ENCODE measurements around the gene FAM110A. TPM values are rescaled to one million over a fixed set of nuclear protein-coding genes. Genes with fewer than 3 reads are reported as not detected.
"Not testable (repeated sequence)": the region's sequence is repeated elsewhere in the genome, so short reads cannot be mapped to it uniquely, and the experiment has no call there.

The FAM110A gene
- 10 to 100 TPM; 27.6 to 30.2 TPM for total RNA-seq

- Mint-ChIP-seq H3K27ac (peak within 1 kb of the TSS; percentile 83), H3K36me3 (ENCODE audit: low read depth) (peaks cover 16% of the 10 kb centered on the region), H3K4me3 (peak within 1 kb of the TSS; percentile 92), H3K4me1 (peaks cover 41% of the 10 kb centered on the region), H3K9me3 (peaks cover 4% of the 10 kb centered on the region), H3K27me3 (no peaks in the 10 kb centered on the region)
- DNase-seq = peak; percentile 97
- ChIA-PET POLR2A (interaction anchor here (1.2 kb wide), 1 partner anchor 11 kb away, joined by 3 read pairs; no protein-coding TSS in a partner anchor), CTCF (interaction anchor here (0.7 to 1.9 kb wide), 10 partner anchors 9 to 377 kb away, joined by 3 to 7 read pairs (median 4); no protein-coding TSS in a partner anchor)
Measured at GRCh38 chr20:833450-834150, at the start of gene FAM110A. TSS of gene FAM110A (plus strand) at chr20:833715. CDS start at chr20:844805, 11,090 bp downstream.

DNA sequence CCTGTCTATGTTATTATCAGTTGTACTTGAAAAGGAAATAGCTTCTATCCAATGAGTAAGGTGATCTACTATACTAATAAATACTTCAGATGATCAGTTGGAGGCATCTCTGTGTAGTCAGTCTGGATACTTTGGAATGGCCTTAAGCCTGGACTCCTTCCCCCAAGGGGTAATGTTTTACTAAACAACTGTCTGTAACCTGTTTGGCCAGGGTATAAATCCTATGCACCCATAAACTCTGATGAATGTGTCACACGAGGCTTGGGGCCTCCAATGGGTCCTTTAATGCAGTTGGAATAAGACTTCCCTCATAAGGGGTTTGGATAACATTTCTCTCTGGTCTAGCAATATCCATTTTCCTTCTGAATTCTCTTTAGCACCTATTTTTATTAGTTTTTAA, 45.7 kb upstream of the FAM110A start:
- H3K9me3 Mint-ChIP-seq = peaks cover 20% of the 10 kb centered on the region
- H3K4me1 Mint-ChIP-seq = no peaks in the 10 kb centered on the region
- no peak overlapping the region for H3K27ac Mint-ChIP-seq
- CTCF ChIA-PET = no interaction called here
- peaks cover 14% of the 10 kb centered on the region for H3K27me3 Mint-ChIP-seq
- H3K4me3 Mint-ChIP-seq = no peak overlapping the region
- POLR2A ChIA-PET = no interaction called here
- no peaks in the 10 kb centered on the region for H3K36me3 Mint-ChIP-seq (ENCODE audit: low read depth)
- no peak for DNase-seq

DNA sequence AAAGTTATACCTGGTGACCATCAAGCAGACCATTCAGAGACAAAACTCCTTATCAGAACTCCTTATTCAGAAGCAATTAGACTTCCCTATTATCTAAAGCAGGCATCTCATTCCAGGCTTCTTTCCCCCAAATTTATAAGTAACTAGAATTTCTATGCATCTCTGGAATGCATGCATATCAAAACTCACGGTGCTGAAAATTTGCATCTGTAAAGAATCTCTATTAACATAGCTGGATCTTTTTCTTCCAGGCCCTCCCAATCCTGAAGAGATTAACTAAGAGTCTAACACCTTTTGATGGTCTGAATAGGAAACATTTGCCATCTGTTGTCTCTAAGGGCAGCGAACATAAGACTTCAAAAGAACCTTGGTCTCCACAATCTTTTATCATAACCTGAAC, 42.5 kb upstream of the FAM110A start:
- peaks cover 7% of the 10 kb centered on the region for H3K9me3 Mint-ChIP-seq
- ChIA-PET CTCF (no interaction called here), POLR2A (no interaction called here)
- no peak for DNase-seq
- H3K4me1 Mint-ChIP-seq = no peaks in the 10 kb centered on the region
- H3K27me3 Mint-ChIP-seq = peaks cover 11% of the 10 kb centered on the region
- H3K4me3 Mint-ChIP-seq = no peak overlapping the region
- no peak overlapping the region for H3K27ac Mint-ChIP-seq
- no peaks in the 10 kb centered on the region for H3K36me3 Mint-ChIP-seq (ENCODE audit: low read depth)

- no peak overlapping the region for H3K27ac Mint-ChIP-seq
- CTCF ChIA-PET = no interaction called here
- no peak overlapping the region for H3K4me3 Mint-ChIP-seq
- no peaks in the 10 kb centered on the region for H3K36me3 Mint-ChIP-seq (ENCODE audit: low read depth)
- H3K4me1 Mint-ChIP-seq = no peaks in the 10 kb centered on the region
- POLR2A ChIA-PET = no interaction called here
- H3K9me3 Mint-ChIP-seq = peaks cover 7% of the 10 kb centered on the region
- no peak for DNase-seq
- peaks cover 14% of the 10 kb centered on the region for H3K27me3 Mint-ChIP-seq
Measured at GRCh38 chr20:792248-792647, 41.3 kb upstream of the FAM110A start.

DNA sequence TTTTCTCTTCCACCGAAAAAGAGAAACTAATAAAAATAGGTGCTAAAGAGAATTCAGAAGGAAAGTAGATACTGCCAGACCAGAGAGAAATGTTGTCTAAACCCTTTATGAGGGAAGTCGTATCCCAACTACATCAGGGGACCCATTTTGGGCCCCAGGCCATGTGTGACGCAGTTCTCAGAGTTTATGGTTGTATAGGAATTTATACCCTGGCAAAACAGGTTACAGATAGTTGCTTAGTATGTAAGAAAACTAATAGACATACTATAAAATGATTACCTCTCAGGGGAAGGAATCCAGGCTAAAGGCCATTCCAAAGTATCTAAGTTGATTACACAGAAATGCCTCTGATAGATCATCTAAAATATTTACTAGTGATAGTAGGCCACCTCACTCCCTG, 36.6 kb upstream of the FAM110A start:
- Mint-ChIP-seq H3K36me3 (ENCODE audit: low read depth) (no peaks in the 10 kb centered on the region), H3K27ac (no peak overlapping the region), H3K9me3 (peaks cover 4% of the 10 kb centered on the region), H3K4me3 (no peak overlapping the region), H3K4me1 (no peaks in the 10 kb centered on the region), H3K27me3 (peaks cover 7% of the 10 kb centered on the region)
- DNase-seq = no peak
- ChIA-PET CTCF (interaction anchor here (1.6 kb wide), 1 partner anchor 8 kb away, joined by 3 read pairs; no protein-coding TSS in a partner anchor), POLR2A (interaction anchor here (0.7 kb wide), 1 partner anchor 114 kb away, joined by 4 read pairs; no protein-coding TSS in a partner anchor)

DNA sequence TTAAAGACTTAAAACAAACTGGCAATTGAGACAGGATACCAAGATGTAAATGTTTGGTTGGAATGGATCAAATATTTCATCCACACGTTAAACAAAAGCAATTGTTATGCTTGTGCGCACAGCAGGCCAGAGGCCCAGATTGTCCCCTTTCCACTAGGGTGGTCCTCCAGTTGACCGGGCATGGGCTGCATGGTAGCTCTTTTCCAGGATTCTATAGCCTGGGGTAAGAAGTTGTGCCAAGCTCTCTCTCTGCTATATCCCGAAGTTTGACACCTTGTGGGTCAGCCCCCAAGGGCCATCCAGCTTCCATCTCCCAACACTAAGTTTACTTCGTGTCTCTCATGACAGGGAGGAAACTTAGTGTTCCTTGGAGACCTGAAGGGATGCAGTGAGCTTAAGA, 34.8 kb upstream of the FAM110A start:
- peaks cover 11% of the 10 kb centered on the region for H3K27me3 Mint-ChIP-seq
- H3K4me1 Mint-ChIP-seq; H3K4me3 Mint-ChIP-seq; DNase-seq; H3K9me3 Mint-ChIP-seq; H3K27ac Mint-ChIP-seq; H3K36me3 Mint-ChIP-seq (ENCODE audit: low read depth); POLR2A ChIA-PET: not testable (repeated sequence)
- CTCF ChIA-PET = interaction anchor here (0.7 kb wide), 2 partner anchors 27 to 1516 kb away, joined by 3 to 4 read pairs; no protein-coding TSS in a partner anchor

GRCh38 chr20:800026-800425, 33.5 kb upstream of the FAM110A start:
- H3K9me3 Mint-ChIP-seq; H3K4me3 Mint-ChIP-seq; DNase-seq; H3K36me3 Mint-ChIP-seq (ENCODE audit: low read depth); POLR2A ChIA-PET; H3K27ac Mint-ChIP-seq; H3K4me1 Mint-ChIP-seq; CTCF ChIA-PET: not testable (repeated sequence)
- peaks cover 11% of the 10 kb centered on the region for H3K27me3 Mint-ChIP-seq

DNA sequence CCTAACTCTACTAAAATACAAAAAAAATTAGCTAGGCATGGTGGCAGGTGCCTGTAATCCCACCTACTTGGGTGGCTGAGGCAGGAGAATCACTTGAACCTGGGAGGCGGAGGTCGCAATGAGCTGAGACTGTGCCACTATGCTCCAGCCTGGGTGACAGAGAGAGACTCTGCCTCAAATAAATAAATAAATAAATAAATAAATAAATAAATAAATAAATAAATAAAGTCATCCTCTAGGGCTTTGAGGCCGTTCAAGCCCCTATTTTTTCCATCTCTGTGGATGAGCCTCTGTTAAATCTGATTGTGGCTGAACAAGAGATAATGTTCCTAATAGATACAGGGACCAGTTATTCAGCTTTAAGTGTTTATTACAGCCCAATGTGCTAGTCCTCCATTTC, 31.8 kb upstream of the FAM110A start:
- H3K9me3 Mint-ChIP-seq = peaks cover 11% of the 10 kb centered on the region
- DNase-seq = no peak
- POLR2A ChIA-PET = no interaction called here
- no peak overlapping the region for H3K4me3 Mint-ChIP-seq
- peaks cover 10% of the 10 kb centered on the region for H3K27me3 Mint-ChIP-seq
- peaks cover 2% of the 10 kb centered on the region for H3K36me3 Mint-ChIP-seq (ENCODE audit: low read depth)
- no peaks in the 10 kb centered on the region for H3K4me1 Mint-ChIP-seq
- CTCF ChIA-PET = no interaction called here
- no peak overlapping the region for H3K27ac Mint-ChIP-seq

DNA sequence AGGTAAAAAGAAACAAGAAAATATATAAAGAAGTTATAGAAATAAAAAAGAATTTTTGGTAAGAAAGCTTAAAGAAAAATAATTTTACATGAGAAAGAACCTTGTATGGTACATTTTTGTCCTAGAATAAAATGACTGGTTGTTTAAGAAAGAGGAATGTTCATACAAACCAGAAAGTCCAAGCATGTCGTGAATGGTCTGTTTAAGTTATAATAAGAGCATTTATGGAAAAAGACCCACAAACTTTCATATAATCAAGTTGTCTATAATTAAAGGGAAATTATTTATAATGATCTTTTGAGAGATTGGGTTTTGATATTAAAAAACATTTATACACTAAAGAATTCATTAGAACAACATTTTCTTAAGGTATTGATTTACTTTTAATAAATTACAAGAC, 27.8 kb upstream of the FAM110A start:
- H3K36me3 Mint-ChIP-seq (ENCODE audit: low read depth) = peaks cover 2% of the 10 kb centered on the region
- no peak for DNase-seq

GRCh38 chr20:811776-812434, 21.6 kb upstream of the FAM110A start:
- H3K4me3 Mint-ChIP-seq; H3K4me1 Mint-ChIP-seq; H3K9me3 Mint-ChIP-seq; H3K36me3 Mint-ChIP-seq (ENCODE audit: low read depth); CTCF ChIA-PET; DNase-seq; H3K27ac Mint-ChIP-seq; POLR2A ChIA-PET: not testable (repeated sequence)
- H3K27me3 Mint-ChIP-seq = peaks cover 19% of the 10 kb centered on the region

More for the DNA sequence above, 27.8 kb upstream of the FAM110A start:
- Mint-ChIP-seq H3K4me1 (no peaks in the 10 kb centered on the region), H3K9me3 (peaks cover 13% of the 10 kb centered on the region), H3K4me3 (no peak overlapping the region), H3K27ac (no peak overlapping the region), H3K27me3 (peaks cover 15% of the 10 kb centered on the region)
- POLR2A ChIA-PET = no interaction called here
- CTCF ChIA-PET = no interaction called here

- CTCF ChIA-PET; H3K4me3 Mint-ChIP-seq; DNase-seq; H3K27ac Mint-ChIP-seq; H3K36me3 Mint-ChIP-seq (ENCODE audit: low read depth); H3K4me1 Mint-ChIP-seq; H3K9me3 Mint-ChIP-seq; POLR2A ChIA-PET: not testable (repeated sequence)
- H3K27me3 Mint-ChIP-seq = peaks cover 19% of the 10 kb centered on the region
Measured at GRCh38 chr20:812435-812814, 21.1 kb upstream of the FAM110A start.

- CTCF ChIA-PET = no interaction called here
- peaks cover 20% of the 10 kb centered on the region for H3K27me3 Mint-ChIP-seq
- H3K9me3 Mint-ChIP-seq = no peaks in the 10 kb centered on the region
- no peaks in the 10 kb centered on the region for H3K36me3 Mint-ChIP-seq (ENCODE audit: low read depth)
- no peaks in the 10 kb centered on the region for H3K4me1 Mint-ChIP-seq
- no peak overlapping the region for H3K4me3 Mint-ChIP-seq
- no peak for DNase-seq
- POLR2A ChIA-PET = no interaction called here
- H3K27ac Mint-ChIP-seq = no peak overlapping the region
Measured at GRCh38 chr20:813390-813789, 20.1 kb upstream of the FAM110A start.

DNA sequence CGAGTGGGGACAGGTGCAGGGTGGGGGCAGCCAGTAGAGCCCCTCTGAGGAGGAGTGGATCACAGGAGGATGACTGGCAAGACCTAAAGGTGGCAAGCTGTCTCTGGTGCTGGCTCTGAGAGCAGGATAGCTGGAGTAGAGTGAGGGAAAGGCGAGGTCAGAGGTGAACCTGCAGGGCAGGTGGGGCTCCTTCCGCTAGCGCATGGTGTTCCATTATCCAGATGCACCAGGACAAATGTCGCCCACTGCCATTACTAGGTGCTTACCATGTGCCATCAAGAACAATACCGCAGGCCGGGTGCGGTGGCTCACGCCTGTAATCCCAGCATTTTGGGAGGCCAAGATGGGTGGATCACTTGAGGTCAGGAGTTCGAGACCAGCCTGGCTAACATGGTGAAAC, 18.3 kb upstream of the FAM110A start:
- Mint-ChIP-seq H3K9me3 (no peaks in the 10 kb centered on the region), H3K27ac (no peak overlapping the region), H3K4me3 (no peak overlapping the region), H3K36me3 (ENCODE audit: low read depth) (no peaks in the 10 kb centered on the region), H3K27me3 (peaks cover 12% of the 10 kb centered on the region), H3K4me1 (peaks cover 6% of the 10 kb centered on the region)
- ChIA-PET POLR2A (no interaction called here), CTCF (interaction anchor here (0.6 to 5.8 kb wide), 6 partner anchors 23 to 692 kb away, joined by 3 to 49 read pairs (median 3); no protein-coding TSS in a partner anchor)
- DNase-seq = no peak

Data from activated CD4-positive, alpha-beta T cell treated with anti-CD3 and anti-CD28 coated beads, Interleukin-2, amount 10 ng/mL, durations not matched to agents 7 days and 5 days (primary cell).